Measurements from ENCODE around the gene ADSS1. TPM values are rescaled to one million over a fixed set of nuclear protein-coding genes. Genes with fewer than 3 reads are reported as not detected.

The ADSS1 gene
- total RNA-seq, 1 experiment from 2014 or later = 3.2 TPM

GRCh38 chr14:104681689-104682074 lies 42.3 kb upstream of the ADSS1 start:
- no peaks in the 10 kb centered on the region for H3K27me3 ChIP-seq (replicated peaks; ENCODE audit: control insufficient read depth, insufficient read depth, low read length)
- Mint-ChIP-seq H3K36me3 (ENCODE audit: insufficient read depth, unreplicated experiment) (no peaks in the 10 kb centered on the region), H3K27ac (ENCODE audit: unreplicated experiment) (peak overlapping the region; percentile 75), H3K4me1 (ENCODE audit: low read depth, unreplicated experiment) (peaks cover 54% of the 10 kb centered on the region), H3K27me3 (ENCODE audit: insufficient read depth, unreplicated experiment) (no peaks in the 10 kb centered on the region), H3K9me3 (ENCODE audit: unreplicated experiment) (no peaks in the 10 kb centered on the region), H3K4me3 (ENCODE audit: unreplicated experiment) (peak overlapping the region; percentile 33)
- H3K9me3 ChIP-seq = no peaks in the 10 kb centered on the region
- ChIA-PET POLR2A (interaction anchor here (0.6 kb wide), 1 partner anchor 71 kb away, joined by 3 read pairs; the partner anchor contains the start of gene SIVA1), CTCF (no interaction called here)
- TF ChIP-seq CTCF (IDR thresholded peaks at IDR 0.05; ENCODE audit: insufficient read depth in 1 of 2, low read depth in 1 of 2, low read length in 1 of 2, severe bottlenecking in 1 of 2, unreplicated experiment in 1 of 2) = no peak
- no TSS peak for BruUV-seq (replicated peaks)
- no peak overlapping the region for H3K4me3 ChIP-seq (ENCODE audit: low read depth, low read length)
- no peaks in the 10 kb centered on the region for H3K36me3 ChIP-seq (ENCODE audit: control insufficient read depth, insufficient read depth, low read length)
- intact Hi-C loops (cut with micrococcal nuclease; ENCODE audit: unreplicated experiment) = no loop called here
- DNase-seq = peak; percentile 42 to 71
- H3K4me1 ChIP-seq = peaks cover 80% of the 10 kb centered on the region

DNA sequence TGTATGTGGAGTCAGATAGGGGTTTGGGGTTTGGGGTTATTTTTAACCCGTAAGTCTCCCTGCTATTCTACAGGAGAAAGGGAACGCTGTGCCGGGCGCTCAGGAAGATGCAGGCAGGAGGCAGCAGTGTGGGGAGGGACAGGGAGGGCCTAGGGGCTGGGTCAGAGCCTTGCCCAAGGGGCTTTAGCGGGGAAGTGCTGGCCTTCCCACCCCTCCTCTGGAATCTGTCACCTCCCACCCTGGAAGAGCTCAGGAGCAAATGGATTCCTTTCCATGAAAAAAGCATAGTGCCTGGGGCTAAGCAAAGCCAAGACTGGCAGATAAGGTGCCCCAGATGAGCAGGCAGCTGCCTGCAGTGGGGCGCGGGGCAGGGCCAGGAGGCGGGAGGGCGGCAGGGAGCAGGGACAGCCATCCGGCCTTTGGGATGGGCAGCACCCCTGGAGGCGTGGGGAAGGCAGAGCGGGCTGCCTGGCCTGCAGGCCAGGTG lies 41.9 kb upstream of the ADSS1 start:
- H3K9me3 ChIP-seq = no peaks in the 10 kb centered on the region
- peaks cover 56% of the 10 kb centered on the region for H3K4me1 Mint-ChIP-seq (ENCODE audit: low read depth, unreplicated experiment)
- peaks cover 1% of the 10 kb centered on the region for H3K36me3 Mint-ChIP-seq (ENCODE audit: insufficient read depth, unreplicated experiment)
- H3K4me3 ChIP-seq (ENCODE audit: low read depth, low read length) = no peak overlapping the region
- H3K27me3 ChIP-seq (replicated peaks; ENCODE audit: control insufficient read depth, insufficient read depth, low read length) = no peaks in the 10 kb centered on the region
- peaks cover 80% of the 10 kb centered on the region for H3K4me1 ChIP-seq
- intact Hi-C loops (cut with micrococcal nuclease; ENCODE audit: unreplicated experiment) = no loop called here
- ChIA-PET POLR2A (interaction anchor here (0.6 kb wide), 2 partner anchors 34 to 70 kb away, joined by 3 to 4 read pairs; partner anchors contain the start of gene SIVA1), CTCF (no interaction called here)
- peak overlapping the region; percentile 33 for H3K4me3 Mint-ChIP-seq (ENCODE audit: unreplicated experiment)
- no peaks in the 10 kb centered on the region for H3K27me3 Mint-ChIP-seq (ENCODE audit: insufficient read depth, unreplicated experiment)
- no peak for TF ChIP-seq CTCF (IDR thresholded peaks at IDR 0.05; ENCODE audit: insufficient read depth in 1 of 2, low read depth in 1 of 2, low read length in 1 of 2, severe bottlenecking in 1 of 2, unreplicated experiment in 1 of 2)
- DNase-seq = peak; percentile 56 to 84
- H3K9me3 Mint-ChIP-seq (ENCODE audit: unreplicated experiment) = no peaks in the 10 kb centered on the region
- BruUV-seq (replicated peaks) = no TSS peak
- H3K27ac Mint-ChIP-seq (ENCODE audit: unreplicated experiment) = peak overlapping the region; percentile 75
- H3K36me3 ChIP-seq (ENCODE audit: control insufficient read depth, insufficient read depth, low read length) = no peaks in the 10 kb centered on the region

GRCh38 chr14:104683653-104684448 lies 40.2 kb upstream of the ADSS1 start:
- TF ChIP-seq CTCF (IDR thresholded peaks at IDR 0.05; ENCODE audit: insufficient read depth in 1 of 2, low read depth in 1 of 2, low read length in 1 of 2, severe bottlenecking in 1 of 2, unreplicated experiment in 1 of 2) = no peak
- H3K4me3 Mint-ChIP-seq (ENCODE audit: unreplicated experiment) = peak overlapping the region; percentile 13
- H3K36me3 Mint-ChIP-seq (ENCODE audit: insufficient read depth, unreplicated experiment) = peaks cover 10% of the 10 kb centered on the region
- peaks cover 65% of the 10 kb centered on the region for H3K4me1 Mint-ChIP-seq (ENCODE audit: low read depth, unreplicated experiment)
- ChIA-PET CTCF (no interaction called here), POLR2A (no interaction called here)
- intact Hi-C loops (cut with micrococcal nuclease; ENCODE audit: unreplicated experiment) = no loop called here
- no peaks in the 10 kb centered on the region for H3K27me3 Mint-ChIP-seq (ENCODE audit: insufficient read depth, unreplicated experiment)
- H3K27ac Mint-ChIP-seq (ENCODE audit: unreplicated experiment) = peak overlapping the region; percentile 75
- Histone ChIP-seq H3K36me3 (ENCODE audit: control insufficient read depth, insufficient read depth, low read length) (no peaks in the 10 kb centered on the region), H3K27me3 (replicated peaks; ENCODE audit: control insufficient read depth, insufficient read depth, low read length) (no peaks in the 10 kb centered on the region), H3K4me3 (ENCODE audit: low read depth, low read length) (no peak overlapping the region), H3K4me1 (peaks cover 78% of the 10 kb centered on the region), H3K9me3 (no peaks in the 10 kb centered on the region)
- no TSS peak for BruUV-seq (replicated peaks)
- no peak for DNase-seq
- no peaks in the 10 kb centered on the region for H3K9me3 Mint-ChIP-seq (ENCODE audit: unreplicated experiment)
